NCI-H2081 (cell line): ENCODE measurements around the gene SLC6A19.

Source experiments
- DNase-seq, 2 experiments: peaks; one replicate each; lab custom pipeline; 2025; lab: John Stamatoyannopoulos, UW

Gene SLC6A19

GRCh38 chr5:1209896-1210776, 8.7 kb downstream of the SLC6A19 start:
- DNase-seq = no peak

GRCh38 chr5:1210832-1211251, 9.4 kb downstream of the SLC6A19 start:
- DNase-seq = no peak

- DNase-seq = no peak
Measured at GRCh38 chr5:1211701-1212100, 10.3 kb downstream of the SLC6A19 start.

GRCh38 chr5:1212271-1212670, 10.9 kb downstream of the SLC6A19 start:
- no peak for DNase-seq

GRCh38 chr5:1212881-1213280, 11.5 kb downstream of the SLC6A19 start:
- DNase-seq = no peak

- no peak for DNase-seq
Measured at GRCh38 chr5:1213508-1214162, 12.2 kb downstream of the SLC6A19 start.

GRCh38 chr5:1214163-1214935, 13.0 kb downstream of the SLC6A19 start:
- DNase-seq = no peak

GRCh38 chr5:1214936-1215220, 13.5 kb downstream of the SLC6A19 start:
- no peak for DNase-seq

GRCh38 chr5:1215320-1216096, 14.1 kb downstream of the SLC6A19 start:
- DNase-seq = no peak

- no peak for DNase-seq
Measured at GRCh38 chr5:1216211-1216917, 15.0 kb downstream of the SLC6A19 start.

GRCh38 chr5:1216918-1217295, 15.5 kb downstream of the SLC6A19 start:
- DNase-seq = no peak

GRCh38 chr5:1217596-1218206, 16.3 kb downstream of the SLC6A19 start:
- DNase-seq = no peak

GRCh38 chr5:1218351-1219080, 17.1 kb downstream of the SLC6A19 start:
- DNase-seq = no peak

- no peak for DNase-seq
Measured at GRCh38 chr5:1219098-1219767, 17.8 kb downstream of the SLC6A19 start.

- DNase-seq = no peak
Measured at GRCh38 chr5:1219768-1220100, 18.3 kb downstream of the SLC6A19 start.

GRCh38 chr5:1220351-1220750, 19.0 kb downstream of the SLC6A19 start:
- no peak for DNase-seq

- no peak for DNase-seq
Measured at GRCh38 chr5:1220831-1221230, 19.4 kb downstream of the SLC6A19 start.

- DNase-seq = no peak
Measured at GRCh38 chr5:1221721-1222120, 20.3 kb downstream of the SLC6A19 start.

GRCh38 chr5:1222147-1222546, 20.8 kb downstream of the SLC6A19 start:
- no peak for DNase-seq
